Measurements from ENCODE around the gene NCMAP. TPM values are rescaled to one million over a fixed set of nuclear protein-coding genes. Genes with fewer than 3 reads are reported as not detected.
"Not testable (repeated sequence)": the region's sequence is repeated elsewhere in the genome, so short reads cannot be mapped to it uniquely, and the experiment has no call there.

The NCMAP gene
- total RNA-seq, 2 experiments from 2014 or later = 0.05 to 0.07 TPM

GRCh38 chr1:24544239-24544638 lies 11.6 kb upstream of the NCMAP start:
- intact Hi-C loops (cut with micrococcal nuclease) = loop anchor here (5.0 kb wide), 1 partner anchor 203 kb away; the partner anchor contains the start of gene CLIC4

GRCh38 chr1:24545662-24546061 lies 10.2 kb upstream of the NCMAP start:
- intact Hi-C loops (cut with micrococcal nuclease) = no loop called here
- CTCF ChIA-PET = interaction anchor here (0.5 to 3.0 kb wide), 3 partner anchors 42 to 130 kb away, joined by 4 to 18 read pairs (median 5); partner anchors contain the start of gene NIPAL3
- H3K4me3 Mint-ChIP-seq = no peak overlapping the region
- no peaks in the 10 kb centered on the region for H3K9me3 Mint-ChIP-seq
- no peak for DNase-seq
- H3K4me1 Mint-ChIP-seq (ENCODE audit: low read depth) = peaks cover 32% of the 10 kb centered on the region
- H3K27me3 Mint-ChIP-seq = no peaks in the 10 kb centered on the region
- POLR2A ChIA-PET = no interaction called here
- H3K36me3 Mint-ChIP-seq = no peaks in the 10 kb centered on the region
- no peak overlapping the region for H3K27ac Mint-ChIP-seq

More at GRCh38 chr1:24544239-24544638, 11.6 kb upstream of the NCMAP start:
- Mint-ChIP-seq H3K4me1 (ENCODE audit: low read depth) (peaks cover 47% of the 10 kb centered on the region), H3K36me3 (no peaks in the 10 kb centered on the region), H3K9me3 (no peaks in the 10 kb centered on the region), H3K27ac (no peak overlapping the region), H3K27me3 (no peaks in the 10 kb centered on the region), H3K4me3 (no peak overlapping the region)
- ChIA-PET CTCF (interaction anchor here (3.0 kb wide), 1 partner anchor 43 kb away, joined by 18 read pairs; no protein-coding TSS in a partner anchor), POLR2A (no interaction called here)
- DNase-seq = no peak

GRCh38 chr1:24547195-24547594 lies 8.7 kb upstream of the NCMAP start:
- Mint-ChIP-seq H3K4me3 (no peak overlapping the region), H3K27me3 (no peaks in the 10 kb centered on the region), H3K4me1 (ENCODE audit: low read depth) (peaks cover 17% of the 10 kb centered on the region), H3K9me3 (no peaks in the 10 kb centered on the region), H3K27ac (no peak overlapping the region), H3K36me3 (no peaks in the 10 kb centered on the region)
- POLR2A ChIA-PET = no interaction called here
- intact Hi-C loops (cut with micrococcal nuclease) = no loop called here
- DNase-seq = no peak
- CTCF ChIA-PET = interaction anchor here (1.0 to 3.0 kb wide), 4 partner anchors 11 to 40 kb away, joined by 3 to 18 read pairs (median 8); no protein-coding TSS in a partner anchor

- Mint-ChIP-seq H3K9me3 (no peaks in the 10 kb centered on the region), H3K27ac (no peak overlapping the region), H3K36me3 (no peaks in the 10 kb centered on the region), H3K4me3 (no peak overlapping the region), H3K4me1 (ENCODE audit: low read depth) (peaks cover 17% of the 10 kb centered on the region), H3K27me3 (no peaks in the 10 kb centered on the region)
- CTCF ChIA-PET = interaction anchor here (0.9 to 2.8 kb wide), 5 partner anchors 12 to 70 kb away, joined by 3 to 11 read pairs (median 5); no protein-coding TSS in a partner anchor
- no peak for DNase-seq
- POLR2A ChIA-PET = no interaction called here
- intact Hi-C loops (cut with micrococcal nuclease) = no loop called here
These were observed 7.8 kb upstream of the NCMAP start for GRCh38 chr1:24548070-24548469.

- CTCF ChIA-PET = interaction anchor here (1.3 to 2.8 kb wide), 2 partner anchors 22 to 38 kb away, joined by 4 to 11 read pairs; no protein-coding TSS in a partner anchor
- H3K27me3 Mint-ChIP-seq; H3K4me3 Mint-ChIP-seq; H3K9me3 Mint-ChIP-seq; H3K27ac Mint-ChIP-seq; DNase-seq; POLR2A ChIA-PET; H3K36me3 Mint-ChIP-seq; intact Hi-C loops (cut with micrococcal nuclease): not testable (repeated sequence)
- peaks cover 16% of the 10 kb centered on the region for H3K4me1 Mint-ChIP-seq (ENCODE audit: low read depth)
These were observed 6.7 kb upstream of the NCMAP start for GRCh38 chr1:24549210-24549609.

GRCh38 chr1:24551290-24551959 lies 4.5 kb upstream of the NCMAP start:
- intact Hi-C loops (cut with micrococcal nuclease) = no loop called here
- Mint-ChIP-seq H3K9me3 (no peaks in the 10 kb centered on the region), H3K27me3 (peaks cover 3% of the 10 kb centered on the region), H3K4me1 (ENCODE audit: low read depth) (peaks cover 9% of the 10 kb centered on the region), H3K27ac (no peak overlapping the region), H3K4me3 (no peak overlapping the region), H3K36me3 (no peaks in the 10 kb centered on the region)
- no peak for DNase-seq
- ChIA-PET CTCF (no interaction called here), POLR2A (no interaction called here)

- intact Hi-C loops (cut with micrococcal nuclease) = no loop called here
- no peaks in the 10 kb centered on the region for H3K9me3 Mint-ChIP-seq
These were observed 3.8 kb upstream of the NCMAP start for GRCh38 chr1:24551960-24552571.

GRCh38 chr1:24553931-24554330 lies 2.0 kb upstream of the NCMAP start:
- CTCF ChIA-PET = interaction anchor here (0.5 kb wide), 1 partner anchor 399 kb away, joined by 4 read pairs; no protein-coding TSS in a partner anchor

More at GRCh38 chr1:24551960-24552571, 3.8 kb upstream of the NCMAP start:
- Mint-ChIP-seq H3K4me1 (ENCODE audit: low read depth) (peaks cover 10% of the 10 kb centered on the region), H3K27me3 (peaks cover 4% of the 10 kb centered on the region), H3K27ac (no peak overlapping the region), H3K4me3 (no peak overlapping the region), H3K36me3 (no peaks in the 10 kb centered on the region)
- CTCF ChIA-PET = no interaction called here
- no peak for DNase-seq
- POLR2A ChIA-PET = no interaction called here

GRCh38 chr1:24554714-24555113 lies 1.2 kb upstream of the NCMAP start:
- Mint-ChIP-seq H3K9me3 (no peaks in the 10 kb centered on the region), H3K27me3 (peaks cover 11% of the 10 kb centered on the region), H3K4me3 (no peak overlapping the region), H3K36me3 (no peaks in the 10 kb centered on the region), H3K4me1 (ENCODE audit: low read depth) (peaks cover 10% of the 10 kb centered on the region), H3K27ac (no peak overlapping the region)
- ChIA-PET POLR2A (no interaction called here), CTCF (interaction anchor here (0.7 to 1.7 kb wide), 2 partner anchors 33 to 139 kb away, joined by 3 to 6 read pairs; partner anchors contain the start of gene NIPAL3)
- intact Hi-C loops (cut with micrococcal nuclease) = no loop called here
- no peak for DNase-seq

More at GRCh38 chr1:24553931-24554330, 2.0 kb upstream of the NCMAP start:
- Mint-ChIP-seq H3K27ac (no peak overlapping the region), H3K9me3 (no peaks in the 10 kb centered on the region), H3K4me3 (no peak overlapping the region), H3K27me3 (peaks cover 11% of the 10 kb centered on the region), H3K4me1 (ENCODE audit: low read depth) (peaks cover 10% of the 10 kb centered on the region), H3K36me3 (no peaks in the 10 kb centered on the region)
- POLR2A ChIA-PET = no interaction called here
- intact Hi-C loops (cut with micrococcal nuclease) = no loop called here
- no peak for DNase-seq

- POLR2A ChIA-PET = no interaction called here
- peaks cover 10% of the 10 kb centered on the region for H3K4me1 Mint-ChIP-seq (ENCODE audit: low read depth)
- H3K4me3 Mint-ChIP-seq = peak overlapping the region; percentile 45
- no peak for DNase-seq
- H3K27ac Mint-ChIP-seq = no peak overlapping the region
- intact Hi-C loops (cut with micrococcal nuclease) = no loop called here
- no peaks in the 10 kb centered on the region for H3K9me3 Mint-ChIP-seq
- H3K27me3 Mint-ChIP-seq = peaks cover 11% of the 10 kb centered on the region
- CTCF ChIA-PET = no interaction called here
- H3K36me3 Mint-ChIP-seq = no peaks in the 10 kb centered on the region
These were observed 518 bp downstream of the NCMAP start for GRCh38 chr1:24556414-24556795.

- intact Hi-C loops (cut with micrococcal nuclease) = no loop called here
- DNase-seq = no peak
- H3K4me3 Mint-ChIP-seq = no peak overlapping the region
- no peaks in the 10 kb centered on the region for H3K9me3 Mint-ChIP-seq
- CTCF ChIA-PET = no interaction called here
- peaks cover 10% of the 10 kb centered on the region for H3K4me1 Mint-ChIP-seq (ENCODE audit: low read depth)
- no peak overlapping the region for H3K27ac Mint-ChIP-seq
- POLR2A ChIA-PET = interaction anchor here (0.8 kb wide), 1 partner anchor 52 kb away, joined by 3 read pairs; no protein-coding TSS in a partner anchor
- H3K27me3 Mint-ChIP-seq = peaks cover 11% of the 10 kb centered on the region
- no peaks in the 10 kb centered on the region for H3K36me3 Mint-ChIP-seq
These were observed 1.3 kb downstream of the NCMAP start for GRCh38 chr1:24557220-24557619.

GRCh38 chr1:24557711-24558131 lies 1.8 kb downstream of the NCMAP start:
- no peak overlapping the region for H3K27ac Mint-ChIP-seq
- no peak for DNase-seq
- peaks cover 11% of the 10 kb centered on the region for H3K27me3 Mint-ChIP-seq
- ChIA-PET CTCF (interaction anchor here (1.0 to 1.5 kb wide), 4 partner anchors 29 to 167 kb away, joined by 3 to 5 read pairs (median 4); partner anchors contain the start of gene NIPAL3), POLR2A (interaction anchor here (0.8 to 0.9 kb wide), 2 partner anchors 52 to 84 kb away, joined by 3 read pairs; no protein-coding TSS in a partner anchor)
- H3K4me3 Mint-ChIP-seq = no peak overlapping the region
- no peaks in the 10 kb centered on the region for H3K9me3 Mint-ChIP-seq
- intact Hi-C loops (cut with micrococcal nuclease) = no loop called here
- peaks cover 10% of the 10 kb centered on the region for H3K4me1 Mint-ChIP-seq (ENCODE audit: low read depth)
- no peaks in the 10 kb centered on the region for H3K36me3 Mint-ChIP-seq

Data from activated CD4-positive, alpha-beta memory T cell treated with anti-CD3 and anti-CD28 coated beads for 36 hours (primary cell).